RWPE1 (cell line): ENCODE measurements around the gene LARP4.

Experiments used
- CTCF ChIA-PET: fragments of 350-600 bp; sonication (Branson Sonifier 250); formaldehyde crosslinking; extraction: SDS; loops from one replicate; lab custom pipeline; 2021; lab: Yijun Ruan, JAX
- POLR2A ChIA-PET: fragments of 400-600 bp; formaldehyde crosslinking; extraction: SDS; loops from one replicate; lab custom pipeline; 2020; ENCODE audit warnings: antibody characterized with exemption; ENCODE audit not compliant: low non-redundant PET; lab: Yijun Ruan, JAX
- DNase-seq: peaks from one replicate; pipeline ENCODE4 v3.0.0; 2012; ENCODE audit warnings: low spot score
- H3K27ac ChIP-seq: fragments of 450-650 bp; 2 replicates; pipeline ENCODE4 v1.5.1; 2017
- TF ChIP-seq, protein P1 (sequence below): fragments of 450-650 bp; conservative IDR thresholded peaks from 2 replicates; pipeline ENCODE4 v1.5.1; 2017; ENCODE audit warnings: low read depth, mild to moderate bottlenecking

The LARP4 gene

GRCh38 chr12:50527359-50527726 lies 126.7 kb downstream of the LARP4 start:
- DNase-seq = no peak
- CTCF ChIA-PET = no interaction called here
- POLR2A ChIA-PET = no interaction called here
- no peak overlapping the region for H3K27ac ChIP-seq
- TF ChIP-seq, protein P1, sequence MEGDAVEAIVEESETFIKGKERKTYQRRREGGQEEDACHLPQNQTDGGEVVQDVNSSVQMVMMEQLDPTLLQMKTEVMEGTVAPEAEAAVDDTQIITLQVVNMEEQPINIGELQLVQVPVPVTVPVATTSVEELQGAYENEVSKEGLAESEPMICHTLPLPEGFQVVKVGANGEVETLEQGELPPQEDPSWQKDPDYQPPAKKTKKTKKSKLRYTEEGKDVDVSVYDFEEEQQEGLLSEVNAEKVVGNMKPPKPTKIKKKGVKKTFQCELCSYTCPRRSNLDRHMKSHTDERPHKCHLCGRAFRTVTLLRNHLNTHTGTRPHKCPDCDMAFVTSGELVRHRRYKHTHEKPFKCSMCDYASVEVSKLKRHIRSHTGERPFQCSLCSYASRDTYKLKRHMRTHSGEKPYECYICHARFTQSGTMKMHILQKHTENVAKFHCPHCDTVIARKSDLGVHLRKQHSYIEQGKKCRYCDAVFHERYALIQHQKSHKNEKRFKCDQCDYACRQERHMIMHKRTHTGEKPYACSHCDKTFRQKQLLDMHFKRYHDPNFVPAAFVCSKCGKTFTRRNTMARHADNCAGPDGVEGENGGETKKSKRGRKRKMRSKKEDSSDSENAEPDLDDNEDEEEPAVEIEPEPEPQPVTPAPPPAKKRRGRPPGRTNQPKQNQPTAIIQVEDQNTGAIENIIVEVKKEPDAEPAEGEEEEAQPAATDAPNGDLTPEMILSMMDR = no peak

DNA sequence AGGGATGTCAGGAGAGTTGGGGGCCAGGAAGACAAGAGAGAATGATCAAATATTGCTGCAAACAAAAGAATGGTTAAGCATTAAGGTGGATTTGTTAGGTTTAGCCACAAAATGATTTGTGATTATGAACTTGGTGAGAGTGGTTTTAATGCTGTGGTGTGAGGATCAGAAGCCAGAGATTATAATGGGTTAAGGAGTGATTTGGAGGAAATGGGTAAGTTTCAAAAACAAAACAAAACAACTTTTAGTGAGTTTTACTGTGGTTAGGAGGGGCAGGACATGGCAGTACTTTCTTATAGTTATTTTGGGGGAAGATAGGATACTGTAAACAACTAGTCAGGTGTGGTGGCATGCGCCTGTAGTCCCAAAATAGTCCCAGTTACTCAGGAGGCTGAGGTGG lies 128.1 kb downstream of the LARP4 start:
- CTCF ChIA-PET = interaction anchor here (0.7 kb wide), 1 partner anchor 473 kb away, joined by 3 read pairs; no protein-coding TSS in a partner anchor
- no peak for DNase-seq

GRCh38 chr12:50529345-50529744 lies 128.7 kb downstream of the LARP4 start:
- ChIA-PET CTCF (no interaction called here), POLR2A (no interaction called here)
- no peak for DNase-seq
- no peak overlapping the region for H3K27ac ChIP-seq
- TF ChIP-seq, protein P1 = no peak

More for the DNA sequence above, 128.1 kb downstream of the LARP4 start:
- POLR2A ChIA-PET = no interaction called here
- TF ChIP-seq, protein P1 = no peak
- H3K27ac ChIP-seq = no peak overlapping the region
